Neutrophil (primary cell): ENCODE data around the gene KCNC4.
A peak's percentile ranks its signal among the peaks of the same experiment; 100 is the strongest.

Experiments
- H3K27ac ChIP-seq: fragments of 200-600 bp; sonication (generic); 2 replicates; pipeline ENCODE4 v1.5.1; 2016; ENCODE audit warnings: mild to moderate bottlenecking, moderate library complexity
- H3K27me3 ChIP-seq: fragments of 200-600 bp; sonication (generic); 2 replicates; pipeline ENCODE4 v1.6.0; 2016; ENCODE audit warnings: mild to moderate bottlenecking
- H3K36me3 ChIP-seq: fragments of 200-600 bp; sonication (generic); 2 replicates; pipeline ENCODE4 v1.5.1; 2017
- H3K4me1 ChIP-seq, 2 experiments: fragments of 200-600 bp in 1 of 2; sonication (generic) in 1 of 2; 1 replicate in 1 of 2; 2 replicates in 1 of 2; pipeline versions ENCODE4 v1.5.1 to v1.6.1; 2013 to 2016; ENCODE audit warnings: low read depth in 1 of 2, low read length in 1 of 2, mild to moderate bottlenecking in 1 of 2, moderate library complexity in 1 of 2; ENCODE audit not compliant: control insufficient read depth in 1 of 2, insufficient read depth in 1 of 2
- H3K4me3 ChIP-seq, 2 experiments: fragments of 200-600 bp in 1 of 2; sonication (generic) in 1 of 2; 1 replicate in 1 of 2; 2 replicates in 1 of 2; pipeline ENCODE4 v1.5.1; 2013 to 2016; ENCODE audit warnings: low read depth in 1 of 2, low read length in 1 of 2, mild to moderate bottlenecking in 1 of 2, moderate library complexity in 1 of 2
- H3K9me3 ChIP-seq: fragments of 200-600 bp; sonication (generic); 2 replicates; pipeline ENCODE4 v1.5.1; 2016
- CTCF ChIP-seq: fragments of 200-600 bp; sonication (generic); IDR thresholded peaks from 2 replicates; pipeline ENCODE4 v1.5.1; 2016; ENCODE audit warnings: antibody characterized with exemption

The KCNC4 gene

GRCh38 chr1:110235181-110235833, 25.2 kb downstream of the KCNC4 start:
- H3K27me3 ChIP-seq, result no peaks in the 10 kb centered on the region
- H3K36me3 ChIP-seq, result no peaks in the 10 kb centered on the region
- peaks cover 54 to 68% of the 10 kb centered on the region in 2 experiments for H3K4me1 ChIP-seq
- no peak for TF ChIP-seq CTCF
- peak overlapping the region; percentile 72 for H3K27ac ChIP-seq
- H3K4me3 ChIP-seq, result no peak overlapping the region
- no peaks in the 10 kb centered on the region for H3K9me3 ChIP-seq

GRCh38 chr1:110235834-110236682, 25.9 kb downstream of the KCNC4 start:
- H3K4me3 ChIP-seq, result no peak overlapping the region
- no peak for TF ChIP-seq CTCF
- peak overlapping the region; percentile 72 for H3K27ac ChIP-seq
- H3K36me3 ChIP-seq, result no peaks in the 10 kb centered on the region
- no peaks in the 10 kb centered on the region for H3K9me3 ChIP-seq
- peaks cover 53 to 64% of the 10 kb centered on the region in 2 experiments for H3K4me1 ChIP-seq
- no peaks in the 10 kb centered on the region for H3K27me3 ChIP-seq

DNA sequence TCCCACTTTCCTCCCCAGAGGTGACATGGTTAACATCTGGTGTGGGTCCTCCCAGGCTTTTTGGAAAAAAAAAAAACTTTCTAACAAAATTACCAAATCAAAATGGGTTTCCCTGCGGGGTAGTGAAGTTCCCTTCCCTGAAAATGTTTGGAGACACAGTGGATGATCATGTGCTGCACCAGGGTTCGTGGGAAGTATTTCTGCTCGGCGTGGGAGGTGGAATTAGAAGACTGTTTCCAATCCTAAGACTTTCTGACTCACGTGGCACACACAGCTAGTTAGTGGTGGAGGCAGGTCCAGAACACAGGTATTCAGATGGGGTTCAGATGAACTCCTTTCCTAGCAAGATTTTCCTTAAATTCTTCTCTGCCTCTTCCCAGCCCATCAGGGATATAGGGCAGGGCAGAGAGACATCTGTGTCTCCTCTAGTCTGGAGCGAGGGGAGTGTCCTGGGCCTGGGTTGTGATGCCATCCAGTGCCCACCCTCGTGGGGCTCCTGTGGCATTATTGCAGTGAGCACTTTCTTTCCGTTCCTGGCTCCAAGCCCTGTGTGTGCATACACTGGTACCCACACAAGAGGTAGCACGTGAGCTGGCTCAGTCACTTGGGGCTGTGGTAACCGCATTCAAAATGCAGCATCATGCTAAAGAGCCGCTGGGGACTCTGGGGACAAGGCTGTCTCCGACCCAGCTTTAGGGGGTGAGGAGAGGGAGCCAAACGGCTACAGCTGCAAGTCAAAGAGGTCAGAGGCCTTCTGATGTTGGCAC, 27.5 kb downstream of the KCNC4 start:
- no peak for TF ChIP-seq CTCF
- H3K27ac ChIP-seq, result no peak overlapping the region
- peaks cover 52% of the 10 kb centered on the region in 2 experiments for H3K4me1 ChIP-seq
- no peaks in the 10 kb centered on the region for H3K9me3 ChIP-seq
- no peaks in the 10 kb centered on the region for H3K36me3 ChIP-seq
- H3K4me3 ChIP-seq, result no peak overlapping the region
- H3K27me3 ChIP-seq, result peaks cover 9% of the 10 kb centered on the region

GRCh38 chr1:110239441-110240430, 29.6 kb downstream of the KCNC4 start:
- Histone ChIP-seq H3K27ac (peak overlapping the region; percentile 54), H3K36me3 (no peaks in the 10 kb centered on the region), H3K4me1 (peaks cover 35 to 36% of the 10 kb centered on the region in 2 experiments), H3K4me3 (no peak overlapping the region), H3K27me3 (peaks cover 28% of the 10 kb centered on the region), H3K9me3 (no peaks in the 10 kb centered on the region)
- no peak for TF ChIP-seq CTCF
